D341Med (cell line): Measurements from ENCODE around the gene MTREX.

Source experiments
- DNase-seq: peaks from one replicate; pipeline ENCODE4 v3.0.0; 2012; ENCODE audit warnings: low spot score

MTREX gene

GRCh38 chr5:55429221-55429612 is 121.4 kb downstream of the MTREX start:
- no peak for DNase-seq

- no peak for DNase-seq
These were observed 121.9 kb downstream of the MTREX start for GRCh38 chr5:55429613-55430253.

GRCh38 chr5:55432549-55432948 is 124.8 kb downstream of the MTREX start:
- no peak for DNase-seq

- DNase-seq, result no peak
These were observed 129.7 kb downstream of the MTREX start for GRCh38 chr5:55437452-55437851.

GRCh38 chr5:55437859-55438206 is 130.0 kb downstream of the MTREX start:
- DNase-seq, result no peak

- DNase-seq, result no peak
These were observed 131.2 kb downstream of the MTREX start for GRCh38 chr5:55438998-55439397.

- DNase-seq, result no peak
These were observed 132.4 kb downstream of the MTREX start for GRCh38 chr5:55440188-55440646.

- DNase-seq, result no peak
These were observed 133.4 kb downstream of the MTREX start for GRCh38 chr5:55441107-55441771.

- DNase-seq, result no peak
These were observed 134.2 kb downstream of the MTREX start for GRCh38 chr5:55441954-55442353.

GRCh38 chr5:55445791-55446190 is 138.0 kb downstream of the MTREX start:
- no peak for DNase-seq

- DNase-seq, result no peak
These were observed 139.0 kb downstream of the MTREX start for GRCh38 chr5:55446640-55447351.

- DNase-seq, result no peak
These were observed 142.4 kb downstream of the MTREX start for GRCh38 chr5:55450050-55450765.

- no peak for DNase-seq
These were observed 144.2 kb downstream of the MTREX start for GRCh38 chr5:55451976-55452375.

GRCh38 chr5:55453211-55453610 is 145.4 kb downstream of the MTREX start:
- no peak for DNase-seq

- no peak for DNase-seq
These were observed 146.5 kb downstream of the MTREX start for GRCh38 chr5:55454282-55454681.

GRCh38 chr5:55456216-55456895 is 148.6 kb downstream of the MTREX start:
- no peak for DNase-seq

- no peak for DNase-seq
These were observed 151.8 kb downstream of the MTREX start for GRCh38 chr5:55459572-55459971.

GRCh38 chr5:55463613-55464012 is 155.8 kb downstream of the MTREX start:
- DNase-seq, result no peak

GRCh38 chr5:55467862-55468551 is 160.2 kb downstream of the MTREX start:
- no peak for DNase-seq

- DNase-seq, result no peak
These were observed 162.1 kb downstream of the MTREX start for GRCh38 chr5:55469839-55470238.

GRCh38 chr5:55470282-55470681 is 162.5 kb downstream of the MTREX start:
- DNase-seq, result no peak
